H1 (cell line): ENCODE data around the gene SLC41A1. TPM values are rescaled to one million over a fixed set of nuclear protein-coding genes. Genes with fewer than 3 reads are reported as not detected.

Source experiments
- RXRA ChIP-seq: IDR thresholded peaks from 2 replicates; pipeline ENCODE4 v1.6.1; 2011; ENCODE audit warnings: low read depth, mild to moderate bottlenecking, low read length, moderate library complexity; ENCODE audit not compliant: insufficient read depth
- SRF ChIP-seq: IDR thresholded peaks from 2 replicates; pipeline ENCODE4 v1.6.1; 2011; ENCODE audit warnings: mild to moderate bottlenecking, low read depth, low read length, moderate library complexity
- polyA plus RNA-seq, 7 experiments: library from polyadenylated mRNA; depleted of rRNA in 3 of 7; stranded (reverse) in 5 of 7; unstranded in 2 of 7; fragments of >200 nt in 5 of 7; fragments of 200-250 nt in 2 of 7; gene quantifications; 1 replicate in 5 of 7; 2 replicates in 1 of 7; 4 replicates in 1 of 7; pipeline versions ENCODE4 v1.2.1 to v1.2.3, GENCODE V29; 2011 to 2013; ENCODE audit warnings: missing spikeins in 2 of 7, mixed read lengths in 2 of 7
- total RNA-seq: library from RNA; stranded (reverse); fragmentation: NEBNext Ultra II Directional; extraction: Animal tissue kit (Norgen Biotek cat#: 25700); gene quantifications from 2 replicates; pipeline ENCODE4 v1.2.1, GENCODE V29; 2021

SLC41A1 gene
- total and polyA plus RNA-seq, 2 of the 8 experiments (the other 6 are each of a cell fraction or from before 2014, with no cell fraction given) = 41.2 to 42.3 TPM

DNA sequence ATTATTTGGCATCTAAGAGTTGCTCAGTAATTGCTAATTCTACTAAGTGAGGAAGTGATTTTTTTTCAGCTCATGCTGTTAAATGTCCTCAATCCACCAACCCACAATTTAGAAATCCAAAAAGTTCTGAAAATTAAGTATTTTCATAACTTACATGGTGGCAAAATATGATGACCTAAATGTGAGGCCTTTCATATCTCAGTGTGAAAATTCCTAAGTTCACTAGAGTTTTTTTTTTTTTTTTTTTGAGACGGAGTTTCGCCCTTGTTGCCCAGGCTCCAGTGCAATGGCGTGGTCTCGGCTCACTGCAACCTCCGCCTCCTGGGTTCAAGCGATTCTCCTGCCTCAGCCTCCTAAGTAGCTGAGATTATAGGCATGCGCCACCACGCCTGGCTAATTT, 68.6 kb downstream of the SLC41A1 start (continued):
- TF ChIP-seq RXRA = no peak
- no peak for TF ChIP-seq SRF
